Activated T-cell treated with anti-CD3 and anti-CD28 coated beads, Interleukin-2, amount 50 U/mL, for 1 hour (primary cell): ENCODE measurements around the gene TOMT.

ENCODE experiments used
- DNase-seq: peaks from one replicate; pipeline ENCODE4 v3.0.0-alpha.2; 2020

Gene TOMT, protein sequence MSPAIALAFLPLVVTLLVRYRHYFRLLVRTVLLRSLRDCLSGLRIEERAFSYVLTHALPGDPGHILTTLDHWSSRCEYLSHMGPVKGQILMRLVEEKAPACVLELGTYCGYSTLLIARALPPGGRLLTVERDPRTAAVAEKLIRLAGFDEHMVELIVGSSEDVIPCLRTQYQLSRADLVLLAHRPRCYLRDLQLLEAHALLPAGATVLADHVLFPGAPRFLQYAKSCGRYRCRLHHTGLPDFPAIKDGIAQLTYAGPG

DNA sequence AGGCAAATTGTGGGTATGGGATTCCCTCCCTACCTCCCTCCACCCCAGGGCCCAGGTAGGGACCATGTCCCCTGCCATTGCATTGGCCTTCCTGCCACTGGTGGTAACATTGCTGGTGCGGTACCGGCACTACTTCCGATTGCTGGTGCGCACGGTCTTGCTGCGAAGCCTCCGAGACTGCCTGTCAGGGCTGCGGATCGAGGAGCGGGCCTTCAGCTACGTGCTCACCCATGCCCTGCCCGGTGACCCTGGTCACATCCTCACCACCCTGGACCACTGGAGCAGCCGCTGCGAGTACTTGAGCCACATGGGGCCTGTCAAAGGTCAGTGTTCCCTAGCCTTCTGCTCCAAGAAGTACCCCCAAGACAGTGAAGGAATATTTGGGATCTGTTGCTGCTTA is at the start of gene TOMT:
Gene TOMT (plus strand): TSS at position 37 of the 400 bp plus-strand sequence. CDS start 28 bp downstream, at position 65.
- no peak for DNase-seq

DNA sequence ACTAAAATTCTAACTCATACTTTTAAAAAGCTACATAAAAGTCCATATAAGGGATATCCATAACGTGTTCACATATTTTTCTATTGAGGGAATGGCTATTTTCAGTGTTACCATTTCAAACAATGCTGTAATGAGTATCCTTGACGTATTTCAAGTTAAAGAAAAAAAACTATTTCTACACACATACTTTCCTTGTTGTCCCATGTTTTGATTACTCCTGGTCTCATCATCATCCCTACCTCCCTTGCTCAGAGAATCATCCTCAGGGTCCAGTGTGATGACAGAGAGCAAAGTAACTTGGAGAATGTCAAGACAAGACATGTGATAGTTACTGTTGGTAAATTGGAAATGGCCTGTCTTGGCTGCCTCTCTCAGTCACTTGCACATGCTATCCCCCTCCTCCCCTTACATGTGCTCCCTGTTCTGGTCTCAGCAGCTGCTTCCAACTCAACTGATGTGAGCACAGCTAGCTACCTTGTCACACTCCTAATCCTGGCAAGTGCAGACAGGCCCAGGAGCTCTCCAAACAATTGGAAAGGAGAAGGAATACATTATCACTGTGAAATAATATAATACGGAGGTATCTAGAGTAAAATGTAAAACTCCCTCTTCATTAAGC is 47.2 kb upstream of the TOMT start:
- no peak for DNase-seq

- no peak for DNase-seq
These were observed 43.9 kb upstream of the TOMT start for GRCh38 chr11:72061739-72062396.

GRCh38 chr11:72066855-72067254 is 38.9 kb upstream of the TOMT start:
- no peak for DNase-seq

GRCh38 chr11:72067266-72067665 is 38.5 kb upstream of the TOMT start:
- DNase-seq: no peak

DNA sequence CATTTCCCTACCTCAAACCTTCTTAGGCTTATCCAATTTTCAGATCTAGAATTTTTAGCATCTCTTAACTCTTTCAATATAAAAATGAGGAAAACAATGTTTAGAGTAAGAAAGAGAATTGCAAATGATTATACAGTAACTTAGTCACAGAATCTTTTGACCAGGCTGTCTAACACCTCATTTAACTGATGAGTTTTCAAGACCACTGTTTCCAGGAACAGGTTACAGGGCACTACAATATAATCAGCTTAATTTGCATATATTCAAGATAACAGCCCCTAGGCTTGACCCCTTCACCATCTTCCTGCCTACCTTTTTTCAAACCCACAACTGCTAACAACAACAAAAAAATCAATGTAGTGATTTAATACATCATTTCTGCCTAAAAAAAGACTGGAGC is 38.0 kb upstream of the TOMT start:
- DNase-seq: no peak

DNA sequence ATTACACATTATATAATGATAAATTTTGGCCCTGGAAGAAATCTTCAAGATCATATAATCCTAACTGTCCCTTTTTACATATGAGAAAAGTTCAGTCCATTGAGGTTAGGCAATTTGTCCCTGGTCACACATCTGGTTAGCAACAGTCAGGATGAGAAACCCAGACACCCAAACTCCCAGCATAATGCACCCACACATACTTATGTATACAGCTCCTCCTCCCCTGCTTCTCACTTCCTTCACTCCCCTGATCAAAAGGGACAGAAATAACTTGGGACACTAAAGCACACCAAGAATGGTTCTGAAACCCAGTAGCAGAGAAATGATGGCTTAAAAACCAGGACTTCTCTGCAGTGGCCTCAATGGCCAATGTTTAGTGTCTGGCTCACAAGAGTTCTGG is 36.5 kb upstream of the TOMT start:
- no peak for DNase-seq

DNA sequence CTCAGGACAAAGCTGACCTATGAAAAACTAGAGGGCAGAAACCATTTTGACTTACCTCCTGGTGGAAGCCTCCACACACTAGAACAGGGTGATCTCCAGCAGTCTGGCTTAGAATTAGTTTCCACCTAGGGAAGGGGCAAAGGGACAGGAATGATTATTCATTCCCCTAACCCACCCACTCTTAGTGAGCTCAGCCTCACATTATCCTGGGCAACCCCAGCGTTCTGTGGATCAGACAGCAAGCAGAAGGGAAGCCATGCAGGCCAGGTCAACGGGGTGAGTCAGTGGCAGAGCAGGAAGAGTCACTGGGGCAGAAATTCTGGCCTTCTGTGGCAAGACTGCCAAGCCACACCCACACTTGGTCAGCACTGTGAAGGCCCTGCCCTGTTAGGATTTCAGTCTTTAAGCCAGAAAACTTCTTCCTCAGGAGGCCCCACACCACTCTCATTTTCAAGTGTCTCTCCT is 35.9 kb upstream of the TOMT start:
- no peak for DNase-seq

DNA sequence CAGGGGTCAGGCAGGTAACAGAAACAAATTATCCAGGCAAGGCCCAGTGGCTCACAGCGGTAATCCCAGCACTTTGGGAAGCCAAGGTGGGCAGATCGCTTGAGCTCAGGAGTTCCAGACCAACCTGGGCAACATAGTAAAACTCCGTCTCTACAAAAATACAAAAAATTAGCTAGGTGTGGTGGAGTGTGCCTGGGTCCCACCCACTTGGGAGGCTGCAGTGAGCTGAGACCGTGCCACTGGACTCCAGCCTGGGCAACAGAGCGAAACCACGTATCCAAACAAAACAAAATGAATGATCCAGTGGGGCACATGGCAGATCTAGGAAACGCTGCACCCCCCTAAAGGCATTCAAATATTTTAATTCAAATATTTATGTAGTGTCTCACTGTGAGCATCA is 35.2 kb upstream of the TOMT start:
- DNase-seq: no peak

DNA sequence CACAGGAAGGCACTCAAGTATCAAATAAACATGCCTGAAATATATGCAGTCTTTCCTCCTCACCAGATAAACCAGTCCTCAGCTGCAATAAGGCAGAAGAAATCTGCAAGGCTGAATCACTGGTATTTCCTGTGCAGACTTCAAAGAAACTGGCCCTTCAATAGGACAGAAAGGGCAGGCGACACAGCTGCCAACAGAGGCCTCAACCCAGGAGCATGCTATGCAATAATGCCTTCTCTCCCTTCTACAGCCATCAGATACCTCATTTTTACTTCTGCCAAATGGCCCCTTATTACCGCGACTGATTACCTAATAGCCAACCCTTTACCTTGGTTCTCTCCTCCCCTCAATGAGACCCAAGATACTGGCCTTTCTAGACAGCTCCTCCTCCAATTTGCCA is 33.4 kb upstream of the TOMT start:
- no peak for DNase-seq

DNA sequence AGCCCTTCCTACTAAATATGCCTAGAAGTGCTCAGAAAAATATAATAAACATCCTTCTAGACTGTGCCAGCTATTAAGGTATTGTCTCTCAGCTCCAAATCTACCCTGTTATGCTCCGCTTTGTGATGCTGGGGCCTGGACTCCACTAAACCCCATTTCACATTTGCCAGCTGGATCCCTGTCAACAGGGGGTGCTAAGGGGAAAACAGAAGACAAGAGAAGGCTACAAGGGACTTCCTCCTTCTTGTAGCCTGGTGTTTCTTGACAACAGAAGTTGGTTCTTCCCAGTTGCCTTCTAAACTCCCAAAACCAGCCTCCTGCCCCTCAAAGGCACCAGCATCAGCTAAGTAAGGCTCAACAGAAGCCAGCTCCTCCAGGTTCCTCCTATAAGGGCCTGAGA is 30.6 kb upstream of the TOMT start:
- DNase-seq: no peak

- DNase-seq: no peak
These were observed 30.0 kb upstream of the TOMT start for GRCh38 chr11:72075756-72076155.

DNA sequence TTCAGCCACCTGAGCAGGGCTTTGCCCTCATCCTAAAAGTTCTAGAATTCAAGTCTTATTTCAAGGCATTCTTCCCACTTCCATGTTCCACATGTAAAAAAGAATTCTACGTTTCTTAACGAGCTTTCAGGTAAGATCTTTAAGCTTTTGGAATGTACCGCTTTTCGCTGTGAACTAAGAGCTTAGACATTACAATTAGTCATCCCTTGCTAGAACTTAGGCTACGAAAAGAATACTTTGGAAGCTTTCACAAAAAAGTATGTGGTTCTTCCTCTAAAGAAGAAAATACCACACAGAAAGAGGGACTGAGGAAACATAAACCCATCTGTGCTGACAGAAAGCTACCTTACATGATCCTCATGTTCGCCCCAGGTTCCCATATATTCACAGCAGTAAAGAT is 27.2 kb upstream of the TOMT start:
- no peak for DNase-seq

DNA sequence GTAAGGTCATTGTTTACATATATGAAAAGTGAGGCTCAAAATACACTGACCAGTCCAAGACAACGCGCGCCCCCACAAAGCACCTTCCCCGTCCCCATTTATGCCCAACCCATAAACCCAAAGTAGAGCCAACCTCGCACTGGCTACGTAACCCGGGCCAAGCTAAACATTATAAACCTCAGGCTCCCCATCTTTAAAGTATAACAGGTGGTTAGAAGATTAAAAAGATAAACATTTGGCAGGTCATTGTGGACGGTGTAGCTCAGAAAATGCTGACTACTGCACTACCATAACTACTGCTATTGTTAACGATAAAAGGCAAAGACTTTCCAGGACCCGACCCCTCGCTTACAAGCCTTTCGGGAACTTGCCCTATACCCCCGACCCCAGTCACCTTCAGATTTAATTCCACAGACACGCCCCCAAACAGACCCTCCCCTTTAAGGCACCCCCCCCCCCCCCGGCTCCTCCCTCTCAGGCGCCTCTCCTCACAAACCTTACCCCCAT is 25.9 kb upstream of the TOMT start:
- DNase-seq: no peak

- peak; percentile 97 for DNase-seq
These were observed 25.2 kb upstream of the TOMT start, which contains the start of the genes LRRC51 and NUMA1 for GRCh38 chr11:72080326-72081183. TSS of gene LRRC51 (plus strand) at chr11:72080850. CDS start at chr11:72089084, 8,234 bp downstream. TSS of gene NUMA1 (minus strand) at chr11:72080542. CDS start at chr11:72035943, 44,599 bp downstream.

DNA sequence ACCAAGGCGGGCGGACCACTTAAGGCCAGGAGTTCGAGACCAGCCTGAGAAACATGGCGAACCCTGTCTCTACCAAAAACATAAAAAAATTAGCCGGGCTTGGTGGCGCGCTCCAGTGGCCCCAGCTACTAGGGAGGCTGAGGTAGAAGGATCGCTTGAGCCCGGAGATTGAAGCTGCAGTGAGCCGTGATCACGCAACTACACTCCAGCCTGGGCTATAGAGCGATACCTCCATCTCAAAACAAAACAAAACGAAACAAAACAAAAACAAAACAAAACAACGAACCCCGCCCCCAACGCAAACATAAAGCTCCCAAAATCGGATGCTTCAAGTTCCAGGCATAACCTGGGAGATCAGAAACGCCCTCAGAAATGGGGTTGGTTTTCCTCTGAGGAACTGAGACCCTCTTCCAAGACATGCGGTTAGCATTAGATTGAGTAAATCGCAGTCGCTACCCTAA is 24.5 kb upstream of the TOMT start:
- no peak for DNase-seq

GRCh38 chr11:72081821-72082453 is 23.8 kb upstream of the TOMT start:
- no peak for DNase-seq

DNA sequence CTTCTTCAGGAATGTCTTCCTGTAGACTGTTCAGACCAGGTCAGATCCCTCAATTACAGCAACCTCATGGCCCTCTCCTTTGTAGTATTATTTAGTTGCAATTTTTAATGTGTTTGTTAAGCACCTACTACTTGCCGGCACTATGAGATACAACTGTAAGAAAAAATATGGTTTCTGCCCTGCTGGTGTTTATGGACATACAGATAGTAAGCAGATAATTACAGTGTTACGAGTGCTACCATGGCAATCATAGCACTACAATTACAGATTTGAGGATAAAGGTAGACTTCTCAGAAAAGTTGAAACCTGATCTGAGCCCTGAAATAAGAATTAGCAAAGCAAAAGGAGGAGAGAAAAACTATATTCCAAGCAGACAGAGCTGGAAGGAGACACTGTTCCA is 22.3 kb upstream of the TOMT start:
- DNase-seq: no peak

GRCh38 chr11:72084076-72084475 is 21.6 kb upstream of the TOMT start:
- DNase-seq: no peak

DNA sequence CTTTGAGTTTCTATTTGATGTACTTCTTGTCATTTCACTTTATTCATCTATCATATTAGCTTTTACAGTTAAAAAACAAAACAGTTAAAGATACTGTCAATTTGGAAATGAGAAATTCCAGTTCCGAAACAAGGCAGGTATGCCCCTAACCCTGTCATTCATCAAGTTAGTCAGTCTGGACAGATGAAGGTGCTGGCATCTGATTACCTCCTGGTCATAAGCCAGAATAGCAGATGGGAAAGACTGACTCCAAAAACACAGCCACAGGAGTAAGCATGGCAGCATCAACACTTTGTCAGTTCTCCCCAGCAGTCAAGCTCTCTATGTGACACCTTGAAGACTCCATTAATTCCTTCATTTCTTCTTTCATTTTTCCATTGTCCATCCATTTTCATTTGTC is 20.8 kb upstream of the TOMT start:
- no peak for DNase-seq

- DNase-seq: no peak
These were observed 19.9 kb upstream of the TOMT start for GRCh38 chr11:72085621-72086351.
